ENCODE measurements around the gene HCK. TPM values are rescaled to one million over a fixed set of nuclear protein-coding genes. Genes with fewer than 3 reads are reported as not detected.
A peak's percentile ranks its signal among the peaks of the same experiment; 100 is the strongest.

HCK gene
- total RNA-seq, 1 donor from 2014 or later = 0.78 TPM

GRCh38 chr20:32079655-32080109 is 27.6 kb downstream of the HCK start:
- no peak for DNase-seq
- peaks cover 11% of the 10 kb centered on the region for H3K36me3 Mint-ChIP-seq (ENCODE audit: unreplicated experiment)

GRCh38 chr20:32080783-32081182 is 28.7 kb downstream of the HCK start:
- DNase-seq = no peak
- Mint-ChIP-seq H3K9me3 (ENCODE audit: unreplicated experiment) (peaks cover 5% of the 10 kb centered on the region), H3K27ac (ENCODE audit: unreplicated experiment) (no peak overlapping the region), H3K27me3 (ENCODE audit: unreplicated experiment) (peaks cover 8% of the 10 kb centered on the region), H3K36me3 (ENCODE audit: unreplicated experiment) (peaks cover 6% of the 10 kb centered on the region), H3K4me3 (ENCODE audit: unreplicated experiment) (no peak overlapping the region), H3K4me1 (ENCODE audit: low read depth, unreplicated experiment) (no peaks in the 10 kb centered on the region)
- TF ChIP-seq CTCF (IDR thresholded peaks at IDR 0.05; ENCODE audit: partially characterized antibody, unreplicated experiment) = no peak

More at GRCh38 chr20:32079655-32080109, 27.6 kb downstream of the HCK start:
- H3K4me1 Mint-ChIP-seq (ENCODE audit: low read depth, unreplicated experiment) = no peaks in the 10 kb centered on the region
- no peak overlapping the region for H3K27ac Mint-ChIP-seq (ENCODE audit: unreplicated experiment)
- no peak overlapping the region for H3K4me3 Mint-ChIP-seq (ENCODE audit: unreplicated experiment)
- peaks cover 8% of the 10 kb centered on the region for H3K9me3 Mint-ChIP-seq (ENCODE audit: unreplicated experiment)
- TF ChIP-seq CTCF (IDR thresholded peaks at IDR 0.05; ENCODE audit: partially characterized antibody, unreplicated experiment) = no peak
- H3K27me3 Mint-ChIP-seq (ENCODE audit: unreplicated experiment) = peaks cover 6% of the 10 kb centered on the region

DNA sequence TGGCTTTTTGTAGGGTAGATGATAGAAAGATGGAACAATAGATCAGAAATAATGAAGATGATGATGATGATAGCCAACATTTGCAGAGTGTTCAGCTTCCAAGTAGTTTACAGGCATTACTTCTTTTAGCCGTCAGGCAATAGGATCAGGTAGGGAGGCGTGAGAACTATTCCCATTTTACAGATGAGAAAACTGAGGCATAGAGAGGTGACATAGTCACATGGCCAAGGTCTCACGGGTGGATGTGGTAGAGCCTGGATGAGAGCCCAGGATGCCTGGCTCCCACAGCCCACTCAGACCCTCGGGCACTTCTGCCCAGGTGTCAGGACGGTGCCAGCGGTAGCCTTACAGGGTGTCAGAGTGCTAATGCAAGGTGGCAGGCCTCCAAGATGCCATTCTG is 31.4 kb downstream of the HCK start:
- H3K4me3 Mint-ChIP-seq (ENCODE audit: unreplicated experiment) = no peak overlapping the region
- H3K27me3 Mint-ChIP-seq (ENCODE audit: unreplicated experiment) = peaks cover 11% of the 10 kb centered on the region
- peaks cover 7% of the 10 kb centered on the region for H3K9me3 Mint-ChIP-seq (ENCODE audit: unreplicated experiment)
- TF ChIP-seq CTCF (IDR thresholded peaks at IDR 0.05; ENCODE audit: partially characterized antibody, unreplicated experiment) = no peak
- H3K4me1 Mint-ChIP-seq (ENCODE audit: low read depth, unreplicated experiment) = no peaks in the 10 kb centered on the region
- peaks cover 6% of the 10 kb centered on the region for H3K36me3 Mint-ChIP-seq (ENCODE audit: unreplicated experiment)
- H3K27ac Mint-ChIP-seq (ENCODE audit: unreplicated experiment) = peak overlapping the region; percentile 36
- DNase-seq = no peak

- Mint-ChIP-seq H3K27me3 (ENCODE audit: unreplicated experiment) (peaks cover 11% of the 10 kb centered on the region), H3K27ac (ENCODE audit: unreplicated experiment) (no peak overlapping the region), H3K9me3 (ENCODE audit: unreplicated experiment) (peaks cover 1% of the 10 kb centered on the region), H3K36me3 (ENCODE audit: unreplicated experiment) (peaks cover 6% of the 10 kb centered on the region), H3K4me3 (ENCODE audit: unreplicated experiment) (no peak overlapping the region), H3K4me1 (ENCODE audit: low read depth, unreplicated experiment) (peaks cover 3% of the 10 kb centered on the region)
- DNase-seq = no peak
- no peak for TF ChIP-seq CTCF (IDR thresholded peaks at IDR 0.05; ENCODE audit: partially characterized antibody, unreplicated experiment)
Observed at GRCh38 chr20:32087070-32087469, 35.0 kb downstream of the HCK start.

- DNase-seq = no peak
- H3K36me3 Mint-ChIP-seq (ENCODE audit: unreplicated experiment) = no peaks in the 10 kb centered on the region
- no peak overlapping the region for H3K4me3 Mint-ChIP-seq (ENCODE audit: unreplicated experiment)
- H3K4me1 Mint-ChIP-seq (ENCODE audit: low read depth, unreplicated experiment) = peaks cover 3% of the 10 kb centered on the region
- H3K27me3 Mint-ChIP-seq (ENCODE audit: unreplicated experiment) = peaks cover 11% of the 10 kb centered on the region
- peaks cover 4% of the 10 kb centered on the region for H3K9me3 Mint-ChIP-seq (ENCODE audit: unreplicated experiment)
- no peak overlapping the region for H3K27ac Mint-ChIP-seq (ENCODE audit: unreplicated experiment)
- no peak for TF ChIP-seq CTCF (IDR thresholded peaks at IDR 0.05; ENCODE audit: partially characterized antibody, unreplicated experiment)
Observed at GRCh38 chr20:32088759-32089158, 36.7 kb downstream of the HCK start.

All from glutamatergic neuron (in vitro differentiated cells).